Brain microvascular endothelial cell (primary cell): ENCODE measurements around the gene LY6G6F.

ENCODE experiments used
- DNase-seq: peaks from one replicate; pipeline ENCODE4 v3.0.0-alpha.2; 2020
- H3K27ac ChIP-seq: fragments of 250-450 bp; sonication (Bioruptor Pico); 2 replicates; pipeline ENCODE4 v1.5.1; 2020; ENCODE audit warnings: mild to moderate bottlenecking, moderate library complexity
- H3K27me3 ChIP-seq: fragments of 250-450 bp; sonication (Bioruptor Pico); replicated peaks from 2 replicates; pipeline ENCODE4 v1.5.1; 2020; ENCODE audit warnings: mild to moderate bottlenecking
- H3K36me3 ChIP-seq: fragments of 250-450 bp; sonication (Bioruptor Pico); replicated peaks from 2 replicates; pipeline ENCODE4 v1.5.1; 2020; ENCODE audit warnings: mild to moderate bottlenecking
- H3K4me3 ChIP-seq: 2 replicates; pipeline ENCODE4 v1.5.1; 2011; ENCODE audit warnings: low read depth, mild to moderate bottlenecking, control low read depth, low read length, moderate library complexity
- CTCF ChIP-seq: IDR thresholded peaks from 2 replicates; pipeline ENCODE4 v1.5.1; 2011; ENCODE audit warnings: low read depth, mild to moderate bottlenecking, moderate library complexity, low read length, control low read depth, inconsistent platforms; ENCODE audit errors: missing control alignments
- in situ Hi-C: cut with HindIII; loops from 2 replicates; pipeline ENCODE4 v1.10.0; 2017; ENCODE audit warnings: low sequenced_read_pairs, low pct_ligation_motif_present

Gene LY6G6F

DNA sequence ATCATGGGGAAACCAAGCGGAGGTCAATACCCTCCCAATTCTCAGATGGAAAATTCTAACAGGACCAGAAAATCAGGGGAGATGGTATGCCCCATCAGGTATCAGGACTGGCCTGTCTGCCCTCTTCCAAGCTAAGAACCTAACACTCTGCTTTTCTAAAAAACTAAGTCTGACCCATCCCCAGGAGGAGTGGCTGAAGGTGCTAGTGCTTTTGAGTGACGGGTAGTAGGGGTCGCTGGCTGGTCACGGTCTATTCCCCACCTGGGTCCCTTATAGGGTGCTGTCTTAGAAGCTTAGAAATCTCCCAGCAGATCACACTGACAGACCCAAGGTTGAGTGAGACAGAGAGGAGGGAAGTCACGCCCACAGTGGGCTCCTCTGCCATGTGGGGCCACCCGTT is 13.1 kb upstream of the LY6G6F start:
- Histone ChIP-seq H3K36me3 (peaks cover 53% of the 10 kb centered on the region), H3K27ac (no peak overlapping the region), H3K4me3 (no peak overlapping the region), H3K27me3 (no peaks in the 10 kb centered on the region)
- in situ Hi-C loops = no loop called here
- no peak for TF ChIP-seq CTCF
- no peak for DNase-seq

GRCh38 chr6:31697555-31697954 is 9.1 kb upstream of the LY6G6F start:
- Histone ChIP-seq H3K4me3 (no peak overlapping the region), H3K27me3 (no peaks in the 10 kb centered on the region), H3K36me3 (peaks cover 24% of the 10 kb centered on the region), H3K27ac (no peak overlapping the region)
- DNase-seq = no peak
- no peak for TF ChIP-seq CTCF
- in situ Hi-C loops = no loop called here

GRCh38 chr6:31700740-31701401 is 5.8 kb upstream of the LY6G6F start:
- no peak overlapping the region for H3K4me3 ChIP-seq
- no peak for DNase-seq
- in situ Hi-C loops = no loop called here
- peaks cover 7% of the 10 kb centered on the region for H3K36me3 ChIP-seq
- H3K27ac ChIP-seq = no peak overlapping the region
- H3K27me3 ChIP-seq = no peaks in the 10 kb centered on the region
- no peak for TF ChIP-seq CTCF

DNA sequence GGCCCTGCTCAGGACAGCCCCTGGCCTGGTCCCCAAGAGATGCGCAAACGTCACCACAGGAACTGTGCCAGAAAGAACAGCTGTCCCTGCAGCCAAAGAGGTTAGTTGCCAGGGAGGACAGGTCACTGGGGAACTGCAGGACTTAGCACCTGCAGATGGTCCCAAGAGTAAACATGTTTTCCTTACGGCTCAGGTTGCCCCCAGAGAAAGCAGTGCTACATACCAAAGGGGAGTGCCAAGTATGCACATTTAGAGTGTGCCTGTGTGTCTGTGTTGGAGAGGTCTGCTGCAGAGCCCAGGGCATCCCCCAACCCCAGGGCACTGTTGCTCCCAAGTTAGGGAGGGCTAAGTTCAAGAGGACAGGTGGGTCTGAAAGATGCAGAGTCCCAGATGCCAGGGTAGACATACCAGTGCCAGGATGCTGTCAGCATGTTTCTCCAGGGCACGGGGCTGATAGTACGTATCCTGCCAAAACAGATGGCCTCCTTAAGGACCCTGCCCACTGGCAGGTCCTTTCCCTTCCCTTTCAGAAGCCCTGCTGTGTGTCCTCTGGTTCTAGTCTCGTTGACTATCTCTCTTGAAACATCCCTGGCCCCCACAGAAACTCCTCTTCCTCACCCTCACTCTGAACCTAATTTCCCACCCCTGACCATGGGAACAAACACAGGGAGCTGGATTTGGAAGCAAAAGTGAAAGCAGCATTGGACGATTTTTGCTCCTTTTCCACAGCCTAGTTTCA is 4.8 kb upstream of the LY6G6F start:
- no peak for TF ChIP-seq CTCF
- DNase-seq = peak; percentile 19
- Histone ChIP-seq H3K4me3 (peak overlapping the region; percentile 92), H3K27me3 (no peaks in the 10 kb centered on the region), H3K36me3 (peaks cover 7% of the 10 kb centered on the region), H3K27ac (no peak overlapping the region)
- in situ Hi-C loops = no loop called here

GRCh38 chr6:31702405-31702818 is 4.3 kb upstream of the LY6G6F start:
- DNase-seq = peak; percentile 13
- in situ Hi-C loops = no loop called here
- Histone ChIP-seq H3K36me3 (peaks cover 7% of the 10 kb centered on the region), H3K27ac (peak overlapping the region; percentile 84), H3K27me3 (no peaks in the 10 kb centered on the region), H3K4me3 (peak overlapping the region; percentile 92)
- TF ChIP-seq CTCF = no peak
